HG03196 (cell line): Measurements from ENCODE around the gene TFAP2E.
A peak's percentile ranks its signal among the peaks of the same experiment; 100 is the strongest.

Source experiments
- ATAC-seq: cut with Tn5 transposase; IDR thresholded peaks from one replicate; pipeline ENCODE4 v1.9.1; 2021; ENCODE audit not compliant: unreplicated experiment

Gene TFAP2E

GRCh38 chr1:35573198-35574124 lies at the start of gene TFAP2E:
TSS of gene TFAP2E (plus strand) at chr1:35573314. CDS start at chr1:35573578, 264 bp downstream.
- ATAC-seq, result no peak

- no peak for ATAC-seq
Observed at GRCh38 chr1:35524106-35524505, 49.0 kb upstream of the TFAP2E start.

GRCh38 chr1:35530168-35530567 lies 42.9 kb upstream of the TFAP2E start:
- no peak for ATAC-seq

GRCh38 chr1:35530946-35531345 lies 42.2 kb upstream of the TFAP2E start:
- no peak for ATAC-seq

- no peak for ATAC-seq
Observed at GRCh38 chr1:35531368-35531767, 41.7 kb upstream of the TFAP2E start.

GRCh38 chr1:35532497-35533223 lies 40.5 kb upstream of the TFAP2E start:
- ATAC-seq, result no peak

GRCh38 chr1:35533586-35533985 lies 39.5 kb upstream of the TFAP2E start:
- ATAC-seq, result no peak

GRCh38 chr1:35535243-35535642 lies 37.9 kb upstream of the TFAP2E start:
- no peak for ATAC-seq

GRCh38 chr1:35536556-35537162 lies 36.5 kb upstream of the TFAP2E start:
- ATAC-seq, result no peak

- no peak for ATAC-seq
Observed at GRCh38 chr1:35537806-35538205, 35.3 kb upstream of the TFAP2E start.

GRCh38 chr1:35539073-35539823 lies 33.9 kb upstream of the TFAP2E start:
- no peak for ATAC-seq

GRCh38 chr1:35539824-35540261 lies 33.3 kb upstream of the TFAP2E start:
- no peak for ATAC-seq

- peak; percentile 47 for ATAC-seq
Observed at GRCh38 chr1:35544976-35545375, 28.1 kb upstream of the TFAP2E start.

- no peak for ATAC-seq
Observed at GRCh38 chr1:35546614-35547013, 26.5 kb upstream of the TFAP2E start.

GRCh38 chr1:35553851-35554250 lies 19.3 kb upstream of the TFAP2E start:
- no peak for ATAC-seq

- ATAC-seq, result no peak
Observed at GRCh38 chr1:35554266-35555211, 18.6 kb upstream of the TFAP2E start.

- ATAC-seq, result no peak
Observed at GRCh38 chr1:35555212-35555584, 17.9 kb upstream of the TFAP2E start.

GRCh38 chr1:35555601-35556477 lies 17.3 kb upstream of the TFAP2E start:
- no peak for ATAC-seq
